Mammary epithelial cell (primary cell): ENCODE measurements around the gene FAF1.

ENCODE experiments used
- CTCF ChIP-seq, 2 donors: IDR thresholded peaks in 1 of 2; conservative IDR thresholded peaks in 1 of 2; 2 replicates each; pipeline ENCODE4 v1.5.1; 2011 to 2012; ENCODE audit warnings: inconsistent platforms in 2 of 2, low read length in 2 of 2, mild to moderate bottlenecking in 2 of 2, control low read depth in 1 of 2, low read depth in 1 of 2; ENCODE audit not compliant: insufficient read depth in 1 of 2; ENCODE audit errors: extremely low read depth in 1 of 2
- EZH2 ChIP-seq: IDR thresholded peaks from 2 replicates; pipeline ENCODE4 v1.6.1; 2012; ENCODE audit warnings: low read length, inconsistent platforms, borderline replicate concordance

- TF ChIP-seq CTCF (conservative IDR thresholded peaks at IDR 0.05 in 1 of 2, IDR thresholded peaks at IDR 0.05 in 1 of 2; ENCODE audit: extremely low read depth in 1 of 2, insufficient read depth in 1 of 2, low read depth in 1 of 2, low read length in 2 of 2) = no peak
- TF ChIP-seq EZH2 = no peak
These were observed 8.9 kb upstream of the FAF1 start for GRCh38 chr1:50968821-50969610.
